Stimulated activated CD4-positive, alpha-beta T cell treated with anti-CD3 and anti-CD28 coated beads, Interleukin-1b, Interleukin-23, amount 100 ng/mL, for 1 hour (primary cell): ENCODE measurements around the gene OPN3.
A peak's percentile ranks its signal among the peaks of the same experiment; 100 is the strongest.

Experiments
- DNase-seq, 2 donors: peaks; one replicate each; pipeline ENCODE4 v3.0.0-alpha.2; 2020; ENCODE audit warnings: low read depth in 2 of 2

The OPN3 gene

DNA sequence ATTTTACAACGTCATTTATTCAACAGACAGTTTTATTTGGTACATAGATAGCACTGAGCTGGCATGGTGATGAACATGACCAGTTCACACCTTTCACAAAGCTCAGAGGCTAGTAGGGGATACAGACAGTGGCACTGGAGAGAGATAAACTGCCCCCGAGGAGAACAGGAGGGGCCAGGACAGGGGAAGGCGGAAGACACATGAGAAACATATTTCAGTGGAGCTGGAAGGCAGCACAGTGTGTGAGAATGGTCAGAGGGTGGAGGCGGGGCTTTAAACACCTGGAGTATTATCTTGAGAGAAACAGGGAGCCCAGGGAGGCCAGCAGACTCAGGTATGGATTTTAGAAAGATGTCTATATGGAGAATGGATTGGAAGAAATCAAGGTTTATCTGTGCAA, 49.5 kb downstream of the OPN3 start:
- DNase-seq = no peak

GRCh38 chr1:241589521-241589920, 50.6 kb downstream of the OPN3 start:
- no peak for DNase-seq

- DNase-seq = no peak
These were observed 53.2 kb downstream of the OPN3 start for GRCh38 chr1:241586905-241587512.

GRCh38 chr1:241582921-241583321, 57.2 kb downstream of the OPN3 start:
- DNase-seq = no peak

DNA sequence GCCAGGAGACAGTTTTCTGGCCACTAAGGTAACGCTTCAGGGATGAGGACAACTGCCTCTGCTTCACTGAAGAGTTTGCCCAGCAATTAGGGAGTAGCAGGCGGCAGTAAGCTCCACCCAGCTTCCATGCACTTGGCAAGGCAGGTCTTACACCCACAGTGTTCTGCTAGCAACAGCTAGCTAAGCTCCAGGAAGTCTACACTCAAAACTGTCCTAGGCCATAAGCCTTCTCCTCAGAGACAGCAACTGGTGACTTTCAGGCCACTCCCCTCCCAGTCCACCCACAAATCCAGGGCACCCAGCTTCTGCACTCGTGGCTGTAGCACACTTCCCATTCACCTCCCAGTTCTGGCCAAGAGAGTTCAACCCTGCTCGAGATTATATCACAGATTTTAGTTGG, 60.7 kb downstream of the OPN3 start:
- DNase-seq = no peak

DNA sequence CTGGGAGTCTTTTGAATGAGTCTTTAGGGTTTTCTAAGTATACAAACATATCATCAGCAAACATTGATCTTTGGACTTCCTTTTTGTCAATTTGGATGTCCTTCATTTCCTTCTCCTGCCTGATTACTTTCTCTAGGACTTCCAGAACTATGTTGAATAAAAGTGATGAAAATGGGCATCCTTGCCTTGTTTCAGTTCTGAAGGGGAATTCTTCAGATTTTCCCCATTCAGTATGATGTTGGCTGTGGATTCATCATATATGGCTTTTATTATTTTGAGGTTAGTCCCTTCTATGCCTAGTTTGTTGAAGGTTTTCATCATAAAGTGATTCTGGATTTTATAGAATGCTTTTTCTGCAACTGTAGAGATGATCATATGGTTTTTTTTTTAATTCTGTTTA, 66.0 kb downstream of the OPN3 start:
- DNase-seq = no peak

DNA sequence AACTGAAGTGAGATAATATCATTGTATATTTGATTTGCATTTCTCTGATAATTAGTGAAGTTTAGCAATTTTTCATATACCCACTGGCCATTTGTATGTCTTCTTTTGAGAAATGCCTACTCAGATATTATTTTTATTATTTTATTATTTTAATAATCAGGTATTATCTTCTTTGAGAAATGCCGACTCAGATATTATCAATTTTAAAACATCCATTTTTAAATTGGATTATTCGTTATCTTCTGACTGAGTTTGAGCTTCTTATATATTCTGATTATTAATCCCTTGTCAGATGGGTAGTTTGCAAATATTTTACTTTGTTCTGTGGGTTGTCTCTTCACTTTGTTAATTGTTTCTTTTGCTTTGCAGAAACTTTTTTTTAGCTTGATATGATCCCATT, 70.3 kb downstream of the OPN3 start:
- no peak for DNase-seq

- DNase-seq = no peak
These were observed 79.4 kb downstream of the OPN3 start for GRCh38 chr1:241560849-241561187.

- no peak for DNase-seq
These were observed 79.9 kb downstream of the OPN3 start for GRCh38 chr1:241560146-241560848.

- DNase-seq = no peak
These were observed 82.5 kb downstream of the OPN3 start for GRCh38 chr1:241557551-241558193.

DNA sequence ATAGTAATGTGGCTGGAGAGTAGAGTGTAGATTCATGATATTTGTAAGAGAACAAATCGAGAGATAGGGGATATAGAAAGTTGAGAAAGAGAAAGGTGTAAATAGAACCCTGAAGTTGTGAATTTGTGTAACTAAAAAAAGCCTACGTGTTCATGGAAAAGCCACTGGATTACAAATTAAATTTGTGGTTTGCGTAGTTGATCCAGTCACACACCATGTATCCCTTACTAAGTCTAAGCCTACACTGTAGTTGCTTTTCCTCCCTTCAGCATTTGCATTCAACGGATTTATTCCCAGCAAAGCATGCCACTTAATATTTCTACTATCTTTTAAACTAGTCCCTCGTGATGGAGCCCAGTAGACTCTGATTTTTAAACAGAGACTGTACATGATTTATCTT, 83.1 kb downstream of the OPN3 start:
- no peak for DNase-seq

GRCh38 chr1:241555526-241555925, 84.6 kb downstream of the OPN3 start:
- no peak for DNase-seq

DNA sequence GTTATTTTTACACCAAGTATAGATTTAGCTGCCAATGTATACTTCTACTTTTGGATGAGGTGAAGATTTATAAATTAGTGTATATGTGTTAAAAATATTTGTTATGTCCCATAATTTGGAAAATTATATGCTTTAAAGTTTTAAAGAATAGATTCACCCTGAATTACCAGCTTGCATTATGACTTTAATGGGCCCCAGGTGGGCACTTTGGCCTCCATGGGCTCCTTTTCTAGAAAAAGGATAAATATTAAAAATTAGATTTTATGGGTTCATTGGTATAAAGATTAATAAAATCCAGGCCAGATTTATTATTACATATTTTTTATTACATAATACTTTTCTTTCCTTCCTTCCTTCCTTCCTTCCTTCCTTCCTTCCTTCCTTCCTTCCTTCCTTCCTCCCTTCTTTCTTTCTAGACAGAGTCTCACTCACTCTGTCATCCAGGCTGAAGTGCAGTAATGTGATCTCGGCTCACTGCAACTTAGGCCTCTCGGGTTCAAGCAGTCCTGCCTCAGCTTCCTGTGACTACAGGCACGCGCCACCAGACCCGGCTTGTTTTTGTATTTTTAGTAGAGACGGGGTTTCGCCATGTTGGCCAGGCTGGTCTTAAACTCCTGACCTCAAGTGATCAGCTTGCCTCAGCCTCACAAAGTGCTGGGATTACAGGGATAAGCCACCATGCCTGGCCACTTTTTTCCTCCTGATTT, 86.1 kb downstream of the OPN3 start:
- no peak for DNase-seq

DNA sequence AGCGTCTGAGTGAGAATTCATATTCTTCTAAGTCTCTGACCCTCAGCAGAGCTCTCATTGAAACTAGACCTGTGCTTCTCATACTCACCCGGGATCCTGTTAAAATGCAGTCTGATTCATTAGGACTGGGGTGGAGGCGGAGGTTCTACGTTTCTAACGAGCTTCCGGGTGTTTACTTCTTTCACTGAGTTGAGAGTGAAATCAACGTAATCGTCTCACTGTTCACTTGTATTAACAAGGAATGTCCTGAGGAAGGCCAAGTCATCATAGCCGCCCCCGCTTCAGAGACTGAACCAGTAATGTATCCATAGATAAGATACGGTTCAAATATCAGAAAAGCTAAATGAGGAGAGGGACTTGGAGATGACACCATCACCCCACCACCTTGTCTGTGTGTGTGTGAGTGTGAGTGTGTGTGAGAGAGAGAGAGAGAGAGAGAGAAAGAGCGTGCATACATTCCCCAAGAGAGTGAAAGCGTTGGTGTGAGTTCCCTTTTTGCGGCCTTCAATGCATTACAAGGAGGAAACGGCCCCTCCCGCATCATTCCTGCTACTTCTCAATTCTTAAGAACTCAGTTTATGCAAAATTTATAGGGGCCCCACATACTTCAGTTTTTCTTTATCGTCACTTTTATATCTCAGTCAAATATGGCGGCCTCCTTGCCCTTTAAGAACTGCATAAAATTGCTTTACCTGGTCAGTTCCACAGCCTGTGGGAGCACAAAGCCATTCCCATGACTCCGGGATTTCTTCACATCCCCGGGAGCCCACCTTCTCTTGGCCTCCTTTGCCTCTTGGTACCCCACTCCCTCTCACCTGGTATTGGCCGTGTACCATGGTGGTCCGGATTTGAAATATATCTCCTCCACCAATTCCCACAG, 88.2 kb downstream of the OPN3 start:
- DNase-seq = peak in 1 of 2 donors; percentile 17

GRCh38 chr1:241550318-241550717, 89.9 kb downstream of the OPN3 start:
- DNase-seq = no peak

DNA sequence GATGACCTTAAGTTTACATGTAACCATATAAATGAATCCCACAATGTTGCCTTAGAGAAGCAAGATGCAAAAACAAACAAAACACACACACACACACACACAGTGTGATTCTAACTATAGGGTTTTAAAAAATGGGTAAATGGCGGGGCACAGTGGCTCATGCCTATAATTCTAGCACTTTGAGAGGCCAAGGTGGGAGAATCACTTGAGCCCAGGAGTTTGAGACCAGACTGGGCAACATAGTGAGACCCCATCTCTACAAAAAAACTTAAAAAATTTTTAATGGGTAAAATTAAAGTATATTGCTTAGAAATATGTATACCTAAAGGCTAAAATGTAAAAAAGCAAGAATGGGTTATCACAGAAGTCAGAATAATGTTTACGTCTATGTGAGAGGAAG, 92.2 kb downstream of the OPN3 start:
- DNase-seq = no peak
